Measurements from ENCODE around the gene ANKRD42.
"Not testable (repeated sequence)": the region's sequence is repeated elsewhere in the genome, so short reads cannot be mapped to it uniquely, and the experiment has no call there.

Gene ANKRD42

GRCh38 chr11:83174008-83174407, 19.5 kb upstream of the ANKRD42 start:
- no peak for DNase-seq

GRCh38 chr11:83175815-83176214, 17.7 kb upstream of the ANKRD42 start:
- no peak for DNase-seq

DNA sequence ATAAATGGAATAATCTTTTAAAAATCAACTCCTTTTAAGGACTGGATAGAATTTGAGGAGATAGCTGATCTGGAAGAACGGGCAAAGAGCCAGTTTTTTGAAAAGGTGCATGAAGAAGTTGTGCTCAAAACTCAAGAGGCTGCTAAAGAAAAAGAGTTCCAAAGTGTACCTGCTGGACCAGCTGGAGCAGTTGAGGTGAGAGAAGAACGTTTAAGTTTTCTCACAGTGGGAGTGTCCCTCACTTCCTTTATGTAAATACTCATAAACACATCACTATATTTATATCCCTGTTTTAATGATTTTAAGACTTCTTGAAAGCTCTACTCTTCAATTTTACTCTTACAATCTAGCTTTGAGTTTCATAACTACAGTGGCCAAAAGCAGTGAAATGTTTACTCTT, 11.7 kb upstream of the ANKRD42 start:
- no peak for DNase-seq

DNA sequence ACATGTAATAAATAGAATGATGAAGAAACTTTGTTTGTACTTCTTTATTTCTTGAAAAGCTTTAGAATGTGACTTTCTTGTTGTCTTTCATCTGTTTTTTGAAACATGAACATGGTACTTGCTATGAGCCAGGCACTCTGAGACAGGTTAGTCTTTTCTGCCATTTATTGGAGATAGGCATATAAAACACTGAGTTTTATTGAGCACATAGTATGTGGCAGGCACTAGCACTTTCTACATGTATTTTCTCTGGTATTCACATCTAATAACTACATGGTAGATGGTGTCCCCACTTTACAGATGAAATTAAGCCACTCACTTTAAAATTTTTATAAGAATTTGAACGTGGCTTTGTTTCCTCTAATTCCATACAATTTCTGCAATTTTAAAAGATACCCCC, 7.7 kb upstream of the ANKRD42 start:
- no peak for DNase-seq

- DNase-seq, result no peak
Observed at GRCh38 chr11:83187465-83187864, 6.0 kb upstream of the ANKRD42 start.

- no peak for DNase-seq
Observed at GRCh38 chr11:83191491-83191890, 2.0 kb upstream of the ANKRD42 start.

GRCh38 chr11:83191986-83192385, 1.5 kb upstream of the ANKRD42 start:
- no peak for DNase-seq

DNA sequence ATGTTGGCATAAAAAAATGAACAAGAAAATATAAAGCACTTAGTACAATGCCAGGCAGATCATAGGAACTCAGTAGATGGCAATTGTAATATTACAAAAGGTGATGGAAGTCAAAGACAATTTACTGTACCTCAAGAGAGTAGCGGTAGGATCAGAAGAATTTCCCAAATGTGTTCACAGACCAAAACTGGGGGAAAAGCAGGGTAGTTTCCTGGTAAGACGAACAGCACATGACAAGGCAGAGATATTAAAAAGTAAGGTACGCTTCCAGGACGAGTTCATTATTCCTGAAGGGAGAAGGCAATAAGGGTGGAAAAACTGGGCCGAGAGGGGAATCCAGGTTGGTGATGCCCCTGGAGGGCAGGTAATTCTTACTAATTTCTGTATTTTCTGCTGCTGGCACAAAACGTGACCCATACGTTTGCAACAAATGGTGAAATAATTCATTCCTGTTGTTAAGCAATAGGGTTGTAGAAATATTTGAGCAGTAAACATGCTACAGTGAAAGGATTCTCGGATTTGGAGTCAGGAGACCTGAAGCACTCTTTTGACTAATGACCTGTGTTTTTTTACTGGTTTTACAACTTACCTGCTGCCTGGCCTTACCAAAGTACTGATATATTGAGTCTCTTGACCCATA, 786 bp upstream of the ANKRD42 start:
- no peak for DNase-seq

- no peak for DNase-seq
Observed at GRCh38 chr11:83194281-83195142, 1.0 kb downstream of the ANKRD42 start.

DNA sequence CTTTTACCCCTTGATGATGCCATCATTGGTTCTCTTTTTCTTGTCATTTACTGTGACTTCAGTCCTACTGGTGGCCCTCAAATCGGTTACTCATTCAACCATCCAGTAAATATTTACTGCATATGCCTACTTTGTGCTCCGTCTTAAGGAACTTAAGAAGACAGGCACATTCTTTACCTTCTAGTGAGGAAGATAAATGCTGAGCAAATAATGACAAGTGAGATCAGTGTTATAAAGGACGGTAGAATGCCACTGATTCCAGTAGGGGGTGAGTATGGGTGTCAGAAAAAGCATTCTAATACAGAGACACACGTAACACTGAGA, 1.6 kb downstream of the ANKRD42 start:
- no peak for DNase-seq

- no peak for DNase-seq
Observed at GRCh38 chr11:83195649-83196048, 2.1 kb downstream of the ANKRD42 start.

- no peak for DNase-seq
Observed at GRCh38 chr11:83200035-83200434, 6.5 kb downstream of the ANKRD42 start.

DNA sequence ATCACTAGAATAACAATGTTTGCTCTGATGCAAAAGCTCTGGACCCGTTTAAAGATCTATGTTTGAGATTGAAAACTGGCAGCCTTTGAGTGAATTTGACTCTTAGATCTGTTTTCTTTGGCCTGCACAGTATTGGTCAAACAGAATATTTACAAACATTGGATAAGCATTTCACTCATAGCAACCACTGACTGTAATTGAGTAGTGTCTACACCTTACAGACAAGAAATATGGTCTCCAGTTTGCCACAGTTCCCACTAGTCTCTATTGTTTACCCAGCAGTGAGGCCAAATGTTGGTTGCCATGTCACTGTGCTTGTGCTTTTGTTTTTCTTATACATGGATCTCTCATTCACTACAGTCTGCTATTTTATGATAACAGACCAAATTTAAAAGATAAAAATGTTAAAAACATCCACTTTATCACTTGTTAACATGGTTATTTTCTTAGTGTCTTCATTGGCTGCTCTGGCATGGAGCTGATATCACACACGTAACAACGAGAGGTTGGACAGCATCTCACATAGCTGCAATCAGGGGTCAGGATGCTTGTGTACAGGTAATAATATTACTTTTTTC, 12.2 kb downstream of the ANKRD42 start:
- no peak for DNase-seq

DNA sequence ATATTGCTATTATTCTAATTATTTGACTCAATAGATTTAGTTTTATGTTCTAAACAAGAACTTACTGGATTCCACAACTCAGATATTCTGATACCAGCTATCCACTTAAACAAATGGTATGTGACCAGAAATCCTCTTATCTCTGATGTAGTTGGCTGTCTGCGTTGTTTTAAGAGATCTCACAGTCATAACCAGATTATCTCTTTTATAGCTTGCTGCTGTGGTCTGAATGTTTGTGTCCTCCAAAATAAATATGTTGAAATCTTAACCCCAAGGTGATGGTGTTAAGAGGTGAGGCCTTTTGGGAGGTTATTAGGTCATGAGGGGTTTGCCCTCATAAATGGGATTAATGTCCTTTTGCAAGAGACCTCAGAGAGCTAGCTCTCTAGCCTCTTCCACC, 12.7 kb downstream of the ANKRD42 start:
- no peak for DNase-seq

DNA sequence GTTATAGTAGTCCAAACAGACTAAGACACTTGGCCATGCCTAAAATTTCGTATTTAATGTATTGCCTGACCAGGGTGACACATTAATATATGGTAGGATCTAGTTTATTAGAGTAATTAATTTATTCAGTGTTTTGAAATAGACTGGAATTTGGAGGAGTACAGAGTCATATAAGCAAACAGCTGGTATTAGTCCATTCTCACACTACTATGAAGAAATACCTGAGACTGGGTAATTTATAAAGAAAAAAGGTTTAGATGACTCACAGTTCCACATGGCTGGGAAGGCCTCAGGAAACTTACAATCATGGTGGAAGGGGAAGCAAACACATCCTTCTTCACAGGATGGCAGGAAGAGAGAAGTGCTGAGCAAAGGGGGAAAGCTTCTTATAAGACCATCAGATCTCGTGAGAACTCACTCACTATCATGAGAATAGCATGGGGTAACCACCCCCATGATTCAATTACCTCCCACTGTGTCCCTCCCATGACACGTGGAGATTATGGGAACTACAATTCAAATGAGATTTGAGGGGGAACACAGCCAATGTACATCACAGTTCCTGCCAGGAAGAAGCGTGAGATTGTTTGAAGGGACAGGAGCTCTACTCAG, 13.4 kb downstream of the ANKRD42 start:
- not testable (repeated sequence) for DNase-seq

GRCh38 chr11:83219095-83219494, 25.6 kb downstream of the ANKRD42 start:
- DNase-seq, result no peak

GRCh38 chr11:83220260-83220659, 26.7 kb downstream of the ANKRD42 start:
- DNase-seq, result no peak

DNA sequence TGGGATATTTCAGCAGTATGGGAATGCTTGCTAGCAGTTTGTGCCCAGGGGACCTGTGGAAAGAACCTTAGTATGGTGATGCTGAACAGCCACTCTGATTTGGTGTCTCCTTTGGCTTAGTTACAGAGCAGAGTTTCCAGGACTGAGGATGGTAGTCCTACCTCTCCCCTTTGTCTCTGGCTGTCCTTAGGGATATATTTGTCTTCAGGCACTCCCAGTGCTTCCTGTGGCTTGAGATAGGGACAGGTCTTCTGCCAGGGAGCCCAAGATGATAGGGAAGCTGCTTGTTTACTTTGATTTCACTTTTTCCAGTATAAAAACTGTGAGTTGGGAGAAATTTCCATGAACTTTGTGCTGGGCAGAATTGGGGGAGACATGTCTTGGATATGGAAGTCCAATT, 28.2 kb downstream of the ANKRD42 start:
- no peak for DNase-seq

GRCh38 chr11:83222499-83222898, 29.0 kb downstream of the ANKRD42 start:
- no peak for DNase-seq

- no peak for DNase-seq
Observed at GRCh38 chr11:83223457-83223856, 29.9 kb downstream of the ANKRD42 start.

- no peak for DNase-seq
Observed at GRCh38 chr11:83235825-83236224, 42.3 kb downstream of the ANKRD42 start.

GRCh38 chr11:83238111-83238510, 44.6 kb downstream of the ANKRD42 start:
- DNase-seq, result no peak

DNA sequence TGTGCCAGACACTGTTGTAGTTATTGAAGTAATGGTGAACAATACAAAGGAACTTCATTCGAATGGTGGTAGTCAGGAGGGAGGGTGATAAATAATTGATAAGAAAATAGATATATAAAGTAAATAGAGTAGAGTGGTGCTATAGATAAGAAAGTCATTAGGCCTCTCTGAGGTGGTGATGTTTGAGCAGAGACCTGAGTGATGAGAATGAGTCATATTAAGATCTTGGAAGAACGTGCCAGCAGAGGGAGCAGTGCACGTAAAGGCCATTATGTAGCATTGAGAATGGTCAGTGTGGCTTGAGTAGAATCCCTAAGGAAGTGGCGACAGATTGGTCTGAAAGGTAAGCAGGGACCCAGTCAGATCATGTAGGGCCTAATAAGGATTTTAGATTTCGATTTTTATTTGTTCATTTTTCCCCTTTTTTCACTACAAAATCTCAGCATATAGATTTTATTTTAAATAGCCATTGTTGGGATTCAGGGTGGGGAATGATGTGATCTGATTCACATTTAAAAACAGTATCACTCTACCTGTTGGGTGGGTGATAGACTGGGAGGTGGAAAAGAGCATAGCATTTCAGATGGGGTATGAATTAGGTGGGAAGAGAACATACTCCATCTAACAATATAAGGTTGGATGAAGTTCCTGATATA, 47.9 kb downstream of the ANKRD42 start:
- peak; percentile 22 for DNase-seq

Data from NCI-H1436 (cell line).